HEK293 (cell line): Measurements from ENCODE around the gene ANAPC2.
A peak's percentile ranks its signal among the peaks of the same experiment; 100 is the strongest.

Source experiments
- CTCF ChIA-PET: fragments of 350-600 bp; formaldehyde crosslinking; extraction: SDS; loops from one replicate; lab custom pipeline; 2021; ENCODE audit warnings: antibody characterized with exemption; lab: Yijun Ruan, JAX
- POLR2A ChIA-PET: fragments of 300-600 bp; formaldehyde crosslinking; extraction: SDS; loops from one replicate; lab custom pipeline; 2020; ENCODE audit warnings: antibody characterized with exemption, inconsistent platforms; lab: Yijun Ruan, JAX
- H3K27ac ChIP-seq: fragments of 200-500 bp; sonication (Bioruptor generic); 2 replicates; pipeline ENCODE4 v1.5.1; 2014; ENCODE audit warnings: low read depth, low read length, control low read depth, inconsistent platforms; ENCODE audit errors: extremely low read depth
- H3K36me3 ChIP-seq, 2 experiments: fragments of 200-500 bp in 1 of 2; sonication (Bioruptor generic) in 1 of 2; 1 replicate in 1 of 2; 2 replicates in 1 of 2; pipeline ENCODE4 v1.5.1; 2014 to 2017; ENCODE audit warnings: inconsistent platforms in 2 of 2, low read length in 2 of 2; ENCODE audit not compliant: control insufficient read depth in 2 of 2, insufficient read depth in 1 of 2
- H3K4me1 ChIP-seq: fragments of 200-500 bp; sonication (Bioruptor generic); 2 replicates; pipeline ENCODE4 v1.5.1; 2014; ENCODE audit warnings: mild to moderate bottlenecking, low read length, inconsistent platforms; ENCODE audit not compliant: control insufficient read depth, insufficient read depth
- H3K4me3 ChIP-seq: 2 replicates; pipeline ENCODE4 v1.5.1; 2011; ENCODE audit warnings: low read depth, mild to moderate bottlenecking, control low read depth, low read length, moderate library complexity
- H3K9me3 ChIP-seq: fragments of 200-500 bp; sonication (Bioruptor generic); 2 replicates; pipeline ENCODE4 v1.5.1; 2014; ENCODE audit warnings: low read depth, low read length, inconsistent platforms; ENCODE audit not compliant: control insufficient read depth, insufficient read depth
- EGR2 ChIP-seq: fragments of 450-650 bp; formaldehyde crosslinking; IDR thresholded peaks from 2 replicates; pipeline ENCODE4 v1.5.1; 2016; ENCODE audit warnings: low read depth, missing biosample characterization, missing genetic modification characterization
- GLIS1 ChIP-seq: fragments of 450-650 bp; formaldehyde crosslinking; IDR thresholded peaks from 2 replicates; pipeline ENCODE4 v1.5.1; 2016; ENCODE audit warnings: missing biosample characterization, missing genetic modification characterization
- KLF10 ChIP-seq: fragments of 450-650 bp; IDR thresholded peaks from 2 replicates; pipeline ENCODE4 v1.5.1; 2018; ENCODE audit warnings: missing biosample characterization, mild to moderate bottlenecking, missing genetic modification characterization
- KLF7 ChIP-seq: fragments of 450-650 bp; formaldehyde crosslinking; IDR thresholded peaks from 2 replicates; pipeline ENCODE4 v1.5.1; 2016; ENCODE audit warnings: missing biosample characterization, missing genetic modification characterization, borderline replicate concordance
- PRDM10 ChIP-seq: fragments of 450-650 bp; formaldehyde crosslinking; IDR thresholded peaks from 2 replicates; pipeline ENCODE4 v1.5.1; 2016; ENCODE audit warnings: missing biosample characterization, missing genetic modification characterization
- SP2 ChIP-seq: fragments of 450-650 bp; formaldehyde crosslinking; IDR thresholded peaks from 2 replicates; pipeline ENCODE4 v1.5.1; 2016; ENCODE audit warnings: missing biosample characterization, missing genetic modification characterization
- SP3 ChIP-seq: fragments of 450-650 bp; formaldehyde crosslinking; IDR thresholded peaks from 2 replicates; pipeline ENCODE4 v1.5.1; 2016; ENCODE audit warnings: missing biosample characterization, missing genetic modification characterization
- SP7 ChIP-seq: fragments of 450-650 bp; formaldehyde crosslinking; IDR thresholded peaks from 2 replicates; pipeline ENCODE4 v1.5.1; 2016; ENCODE audit warnings: missing biosample characterization, missing genetic modification characterization
- TCF7L2 ChIP-seq: IDR thresholded peaks from 2 replicates; pipeline ENCODE4 v1.6.1; 2011; ENCODE audit warnings: low read depth, mild to moderate bottlenecking, inconsistent platforms, low read length, moderate library complexity, borderline replicate concordance
- ZFHX2 ChIP-seq: fragments of 450-650 bp; formaldehyde crosslinking; conservative IDR thresholded peaks from 2 replicates; pipeline ENCODE4 v1.5.1; 2016; ENCODE audit warnings: missing biosample characterization, missing genetic modification characterization
- ZNF133 ChIP-seq: fragments of 450-650 bp; formaldehyde crosslinking; IDR thresholded peaks from 2 replicates; pipeline ENCODE4 v1.5.1; 2016; ENCODE audit warnings: missing biosample characterization, missing genetic modification characterization
- ZNF223 ChIP-seq: fragments of 450-650 bp; formaldehyde crosslinking; IDR thresholded peaks from 2 replicates; pipeline ENCODE4 v1.5.1; 2016; ENCODE audit warnings: missing biosample characterization, missing genetic modification characterization
- ZNF48 ChIP-seq: fragments of 450-650 bp; formaldehyde crosslinking; IDR thresholded peaks from 2 replicates; pipeline ENCODE4 v1.5.1; 2016; ENCODE audit warnings: missing biosample characterization, missing genetic modification characterization
- ZNF704 ChIP-seq: fragments of 450-650 bp; formaldehyde crosslinking; IDR thresholded peaks from 2 replicates; pipeline ENCODE4 v1.5.1; 2016; ENCODE audit warnings: missing biosample characterization, missing genetic modification characterization
- ZSCAN5A ChIP-seq: fragments of 450-650 bp; formaldehyde crosslinking; IDR thresholded peaks from 2 replicates; pipeline ENCODE4 v1.5.1; 2016; ENCODE audit warnings: missing biosample characterization, missing genetic modification characterization
- TF ChIP-seq, protein P1 (sequence below): fragments of 450-650 bp; formaldehyde crosslinking; IDR thresholded peaks from 2 replicates; pipeline ENCODE4 v1.5.1; 2016; ENCODE audit warnings: missing biosample characterization, missing genetic modification characterization

ANAPC2 gene

GRCh38 chr9:137138058-137138721, 50.2 kb downstream of the ANAPC2 start (continued):
- TF ChIP-seq PRDM10 (tag by site-specific recombination), result peak; percentile 38; the same call in 1 of the 2 replicates
- peak; percentile 89 for TF ChIP-seq GLIS1 (tag by site-specific recombination)
- TF ChIP-seq SP3 (tag by site-specific recombination), result peak; percentile 43
- no peak for TF ChIP-seq ZNF48 (tag by site-specific recombination)
- no peak for TF ChIP-seq SP7 (tag by site-specific recombination)
- TF ChIP-seq ZNF704 (tag by site-specific recombination), result no peak
- peak; percentile 26; the same call in 1 of the 2 replicates for TF ChIP-seq SP2

DNA sequence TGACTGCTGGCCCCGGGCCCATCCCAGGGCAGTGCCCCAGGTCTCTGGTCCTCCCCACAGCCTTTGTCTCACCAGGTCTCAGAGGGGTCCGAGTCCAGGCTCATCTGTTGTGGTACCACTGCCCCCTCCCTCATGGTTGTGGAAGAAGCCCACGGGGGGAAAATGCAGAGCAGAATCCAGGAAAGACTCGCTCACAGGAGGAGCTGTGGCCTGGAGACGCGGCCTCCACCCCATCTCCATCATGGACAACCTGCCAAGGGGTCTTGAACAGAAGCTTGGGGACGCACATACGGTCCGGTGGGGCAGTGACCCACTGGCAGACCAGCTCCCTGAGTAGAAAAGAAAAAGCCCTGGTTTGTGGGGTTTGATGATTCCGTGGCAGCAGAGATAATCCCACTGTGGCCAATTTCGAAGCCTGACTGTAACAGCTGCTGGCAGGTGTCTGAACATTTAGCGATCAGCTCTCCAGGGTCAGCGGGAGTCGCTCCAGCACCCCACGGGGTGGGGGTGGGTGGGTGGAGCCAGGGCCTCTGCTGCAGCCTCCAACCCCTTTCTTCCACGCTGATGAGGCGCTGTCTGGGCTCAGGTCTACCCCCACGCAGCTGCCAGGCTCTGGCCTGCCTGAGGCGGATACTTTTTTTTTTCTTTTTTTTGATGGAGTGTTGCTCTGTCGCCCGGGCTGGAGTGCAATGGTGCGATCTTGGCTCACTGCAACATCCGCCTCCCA, 51.3 kb downstream of the ANAPC2 start:
- Histone ChIP-seq H3K27ac (no peak overlapping the region), H3K4me1 (peaks cover 2% of the 10 kb centered on the region; the same call in 1 of the 2 replicates), H3K9me3 (no peaks in the 10 kb centered on the region), H3K4me3 (no peak overlapping the region), H3K36me3 (no peaks in the 10 kb centered on the region)
- no peak for TF ChIP-seq KLF10
- TF ChIP-seq ZNF223 (tag by site-specific recombination), result no peak
- peak; percentile 84 for TF ChIP-seq EGR2 (tag by site-specific recombination)
- peak; percentile 29; the same call in 1 of the 2 replicates for TF ChIP-seq GLIS1 (tag by site-specific recombination)
- TF ChIP-seq ZFHX2 (tag by site-specific recombination), result peak; percentile 75
- TF ChIP-seq ZSCAN5A (tag by site-specific recombination), result no peak
- no peak for TF ChIP-seq TCF7L2
- TF ChIP-seq, protein P1, sequence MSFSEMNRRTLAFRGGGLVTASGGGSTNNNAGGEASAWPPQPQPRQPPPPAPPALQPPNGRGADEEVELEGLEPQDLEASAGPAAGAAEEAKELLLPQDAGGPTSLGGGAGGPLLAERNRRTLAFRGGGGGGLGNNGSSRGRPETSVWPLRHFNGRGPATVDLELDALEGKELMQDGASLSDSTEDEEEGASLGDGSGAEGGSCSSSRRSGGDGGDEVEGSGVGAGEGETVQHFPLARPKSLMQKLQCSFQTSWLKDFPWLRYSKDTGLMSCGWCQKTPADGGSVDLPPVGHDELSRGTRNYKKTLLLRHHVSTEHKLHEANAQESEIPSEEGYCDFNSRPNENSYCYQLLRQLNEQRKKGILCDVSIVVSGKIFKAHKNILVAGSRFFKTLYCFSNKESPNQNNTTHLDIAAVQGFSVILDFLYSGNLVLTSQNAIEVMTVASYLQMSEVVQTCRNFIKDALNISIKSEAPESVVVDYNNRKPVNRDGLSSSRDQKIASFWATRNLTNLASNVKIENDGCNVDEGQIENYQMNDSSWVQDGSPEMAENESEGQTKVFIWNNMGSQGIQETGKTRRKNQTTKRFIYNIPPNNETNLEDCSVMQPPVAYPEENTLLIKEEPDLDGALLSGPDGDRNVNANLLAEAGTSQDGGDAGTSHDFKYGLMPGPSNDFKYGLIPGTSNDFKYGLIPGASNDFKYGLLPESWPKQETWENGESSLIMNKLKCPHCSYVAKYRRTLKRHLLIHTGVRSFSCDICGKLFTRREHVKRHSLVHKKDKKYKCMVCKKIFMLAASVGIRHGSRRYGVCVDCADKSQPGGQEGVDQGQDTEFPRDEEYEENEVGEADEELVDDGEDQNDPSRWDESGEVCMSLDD (tag by site-specific recombination), result no peak
- TF ChIP-seq ZNF133 (tag by site-specific recombination), result no peak
- TF ChIP-seq KLF7 (tag by site-specific recombination), result no peak
- POLR2A ChIA-PET, result interaction anchor here (1.2 to 4.0 kb wide), 4 partner anchors 7 to 86 kb away, joined by 3 to 26 read pairs (median 8); partner anchors contain the start of gene TPRN
- CTCF ChIA-PET, result interaction anchor here (0.8 to 1.3 kb wide), 2 partner anchors 50 to 91 kb away, joined by 3 to 4 read pairs; partner anchors contain the start of gene NPDC1
